Neural progenitor cell (in vitro differentiated cells): ENCODE measurements around the gene FAIM.

Source experiments
- EZH2phosphoT487 ChIP-seq: fragments of 200-600 bp; sonication (generic); IDR thresholded peaks from 2 replicates; pipeline ENCODE4 v1.6.1; 2017; ENCODE audit warnings: antibody characterized with exemption
- TF ChIP-seq, protein P1 (sequence below): fragments of 200-600 bp; sonication (generic); IDR thresholded peaks from 2 replicates; pipeline ENCODE4 v1.5.1; 2017; ENCODE audit warnings: antibody characterized with exemption, mild to moderate bottlenecking

- TF ChIP-seq, protein P1, sequence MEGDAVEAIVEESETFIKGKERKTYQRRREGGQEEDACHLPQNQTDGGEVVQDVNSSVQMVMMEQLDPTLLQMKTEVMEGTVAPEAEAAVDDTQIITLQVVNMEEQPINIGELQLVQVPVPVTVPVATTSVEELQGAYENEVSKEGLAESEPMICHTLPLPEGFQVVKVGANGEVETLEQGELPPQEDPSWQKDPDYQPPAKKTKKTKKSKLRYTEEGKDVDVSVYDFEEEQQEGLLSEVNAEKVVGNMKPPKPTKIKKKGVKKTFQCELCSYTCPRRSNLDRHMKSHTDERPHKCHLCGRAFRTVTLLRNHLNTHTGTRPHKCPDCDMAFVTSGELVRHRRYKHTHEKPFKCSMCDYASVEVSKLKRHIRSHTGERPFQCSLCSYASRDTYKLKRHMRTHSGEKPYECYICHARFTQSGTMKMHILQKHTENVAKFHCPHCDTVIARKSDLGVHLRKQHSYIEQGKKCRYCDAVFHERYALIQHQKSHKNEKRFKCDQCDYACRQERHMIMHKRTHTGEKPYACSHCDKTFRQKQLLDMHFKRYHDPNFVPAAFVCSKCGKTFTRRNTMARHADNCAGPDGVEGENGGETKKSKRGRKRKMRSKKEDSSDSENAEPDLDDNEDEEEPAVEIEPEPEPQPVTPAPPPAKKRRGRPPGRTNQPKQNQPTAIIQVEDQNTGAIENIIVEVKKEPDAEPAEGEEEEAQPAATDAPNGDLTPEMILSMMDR, result no peak
- no peak for TF ChIP-seq EZH2phosphoT487
These were observed 65.3 kb downstream of the FAIM start for GRCh38 chr3:138673641-138674530.
